Progenitor cell of endocrine pancreas (in vitro differentiated cells): ENCODE results near the gene CCDC81. TPM values are rescaled to one million over a fixed set of nuclear protein-coding genes. Genes with fewer than 3 reads are reported as not detected.

Experiments used
- DNase-seq: peaks from one replicate; pipeline ENCODE4 v3.0.0; 2021; ENCODE audit warnings: low spot score; ENCODE audit not compliant: unreplicated experiment
- H3K27ac Mint-ChIP-seq: 2 replicates; pipeline ENCODE4 v1.8.0; 2021; ENCODE audit warnings: mild to moderate bottlenecking, moderate library complexity, mixed read lengths
- H3K27me3 Mint-ChIP-seq: 2 replicates; pipeline ENCODE4 v1.8.0; 2021; ENCODE audit warnings: mixed read lengths
- H3K36me3 Mint-ChIP-seq: 2 replicates; pipeline ENCODE4 v1.8.0; 2022; ENCODE audit warnings: mixed read lengths; ENCODE audit not compliant: insufficient read depth
- H3K4me1 Mint-ChIP-seq: 2 replicates; pipeline ENCODE4 v1.8.0; 2021; ENCODE audit warnings: low read depth, mixed read lengths
- H3K4me3 Mint-ChIP-seq: 2 replicates; pipeline ENCODE4 v1.8.0; 2021; ENCODE audit warnings: low read depth, mild to moderate bottlenecking, moderate library complexity, mixed read lengths
- H3K9me3 Mint-ChIP-seq: 2 replicates; pipeline ENCODE4 v1.8.0; 2021; ENCODE audit warnings: low read depth, mixed read lengths
- total RNA-seq: library from RNA; stranded (reverse); gene quantifications from 2 replicates; pipeline ENCODE4 v1.2.1, GENCODE V29; 2021
- TF ChIP-seq, protein P1 (sequence below): fragments of 200-600 bp; sonication (generic); IDR thresholded peaks from one replicate; pipeline ENCODE4 v1.5.0; 2021; ENCODE audit warnings: antibody characterized with exemption, mild to moderate bottlenecking; ENCODE audit not compliant: unreplicated experiment

Gene CCDC81
- total RNA-seq, 1 donor from 2014 or later: 1.3 TPM

GRCh38 chr11:86442827-86443226 lies 68.1 kb downstream of the CCDC81 start:
- Mint-ChIP-seq H3K36me3 (no peaks in the 10 kb centered on the region), H3K9me3 (no peaks in the 10 kb centered on the region), H3K4me1 (peaks cover 5% of the 10 kb centered on the region), H3K27me3 (no peaks in the 10 kb centered on the region), H3K4me3 (no peak overlapping the region), H3K27ac (no peak overlapping the region)
- no peak for DNase-seq
- TF ChIP-seq, protein P1, sequence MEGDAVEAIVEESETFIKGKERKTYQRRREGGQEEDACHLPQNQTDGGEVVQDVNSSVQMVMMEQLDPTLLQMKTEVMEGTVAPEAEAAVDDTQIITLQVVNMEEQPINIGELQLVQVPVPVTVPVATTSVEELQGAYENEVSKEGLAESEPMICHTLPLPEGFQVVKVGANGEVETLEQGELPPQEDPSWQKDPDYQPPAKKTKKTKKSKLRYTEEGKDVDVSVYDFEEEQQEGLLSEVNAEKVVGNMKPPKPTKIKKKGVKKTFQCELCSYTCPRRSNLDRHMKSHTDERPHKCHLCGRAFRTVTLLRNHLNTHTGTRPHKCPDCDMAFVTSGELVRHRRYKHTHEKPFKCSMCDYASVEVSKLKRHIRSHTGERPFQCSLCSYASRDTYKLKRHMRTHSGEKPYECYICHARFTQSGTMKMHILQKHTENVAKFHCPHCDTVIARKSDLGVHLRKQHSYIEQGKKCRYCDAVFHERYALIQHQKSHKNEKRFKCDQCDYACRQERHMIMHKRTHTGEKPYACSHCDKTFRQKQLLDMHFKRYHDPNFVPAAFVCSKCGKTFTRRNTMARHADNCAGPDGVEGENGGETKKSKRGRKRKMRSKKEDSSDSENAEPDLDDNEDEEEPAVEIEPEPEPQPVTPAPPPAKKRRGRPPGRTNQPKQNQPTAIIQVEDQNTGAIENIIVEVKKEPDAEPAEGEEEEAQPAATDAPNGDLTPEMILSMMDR: no peak

GRCh38 chr11:86443415-86443814 lies 68.7 kb downstream of the CCDC81 start:
- H3K27me3 Mint-ChIP-seq: no peaks in the 10 kb centered on the region
- H3K9me3 Mint-ChIP-seq: no peaks in the 10 kb centered on the region
- TF ChIP-seq, protein P1: no peak
- no peaks in the 10 kb centered on the region for H3K36me3 Mint-ChIP-seq
- H3K4me1 Mint-ChIP-seq: peaks cover 5% of the 10 kb centered on the region
- DNase-seq: no peak
- H3K27ac Mint-ChIP-seq: no peak overlapping the region
- no peak overlapping the region for H3K4me3 Mint-ChIP-seq

GRCh38 chr11:86444981-86445380 lies 70.3 kb downstream of the CCDC81 start:
- H3K27me3 Mint-ChIP-seq: no peaks in the 10 kb centered on the region
- H3K4me1 Mint-ChIP-seq: no peaks in the 10 kb centered on the region
- no peaks in the 10 kb centered on the region for H3K36me3 Mint-ChIP-seq
- no peak overlapping the region for H3K4me3 Mint-ChIP-seq
- H3K9me3 Mint-ChIP-seq: no peaks in the 10 kb centered on the region
- H3K27ac Mint-ChIP-seq: no peak overlapping the region
- TF ChIP-seq, protein P1: no peak
- DNase-seq: no peak

- no peaks in the 10 kb centered on the region for H3K4me1 Mint-ChIP-seq
- TF ChIP-seq, protein P1: no peak
- H3K9me3 Mint-ChIP-seq: no peaks in the 10 kb centered on the region
- no peaks in the 10 kb centered on the region for H3K27me3 Mint-ChIP-seq
- no peak for DNase-seq
- H3K36me3 Mint-ChIP-seq: no peaks in the 10 kb centered on the region
- no peak overlapping the region for H3K27ac Mint-ChIP-seq
- H3K4me3 Mint-ChIP-seq: no peak overlapping the region
Observed at GRCh38 chr11:86446163-86446923, 71.7 kb downstream of the CCDC81 start.

GRCh38 chr11:86446924-86447285 lies 72.2 kb downstream of the CCDC81 start:
- TF ChIP-seq, protein P1: no peak
- H3K9me3 Mint-ChIP-seq: no peaks in the 10 kb centered on the region
- no peaks in the 10 kb centered on the region for H3K27me3 Mint-ChIP-seq
- no peak for DNase-seq
- H3K4me1 Mint-ChIP-seq: no peaks in the 10 kb centered on the region
- H3K27ac Mint-ChIP-seq: no peak overlapping the region
- no peaks in the 10 kb centered on the region for H3K36me3 Mint-ChIP-seq
- no peak overlapping the region for H3K4me3 Mint-ChIP-seq
